CMK (cell line): ENCODE measurements around the gene LOXL1.

Experiments used
- DNase-seq: peaks from one replicate; pipeline ENCODE4 v3.0.0-alpha.2; 2010; ENCODE audit warnings: low read depth

The LOXL1 gene

GRCh38 chr15:73900095-73900712 is 26.1 kb upstream of the LOXL1 start:
- DNase-seq = no peak

GRCh38 chr15:73901126-73901810 is 25.0 kb upstream of the LOXL1 start:
- no peak for DNase-seq

- DNase-seq = no peak
Measured at GRCh38 chr15:73902121-73903020, 23.9 kb upstream of the LOXL1 start.

- DNase-seq = no peak
Measured at GRCh38 chr15:73904026-73904815, 22.0 kb upstream of the LOXL1 start.

- DNase-seq = no peak
Measured at GRCh38 chr15:73905225-73905827, 20.9 kb upstream of the LOXL1 start.

- DNase-seq = no peak
Measured at GRCh38 chr15:73906346-73907034, 19.8 kb upstream of the LOXL1 start.

- no peak for DNase-seq
Measured at GRCh38 chr15:73907035-73907408, 19.2 kb upstream of the LOXL1 start.

- DNase-seq = no peak
Measured at GRCh38 chr15:73908030-73908821, 18.0 kb upstream of the LOXL1 start.

GRCh38 chr15:73908822-73909122 is 17.5 kb upstream of the LOXL1 start:
- no peak for DNase-seq

GRCh38 chr15:73909651-73910050 is 16.6 kb upstream of the LOXL1 start:
- DNase-seq = no peak

GRCh38 chr15:73910522-73911303 is 15.5 kb upstream of the LOXL1 start:
- DNase-seq = no peak

- no peak for DNase-seq
Measured at GRCh38 chr15:73912030-73912596, 14.1 kb upstream of the LOXL1 start.

GRCh38 chr15:73914145-73914544 is 12.1 kb upstream of the LOXL1 start:
- peak; percentile 75 for DNase-seq

- no peak for DNase-seq
Measured at GRCh38 chr15:73915082-73915481, 11.2 kb upstream of the LOXL1 start.

GRCh38 chr15:73918784-73919183 is 7.5 kb upstream of the LOXL1 start:
- DNase-seq = no peak

GRCh38 chr15:73919706-73920105 is 6.6 kb upstream of the LOXL1 start:
- no peak for DNase-seq

GRCh38 chr15:73921254-73921925 is 4.9 kb upstream of the LOXL1 start:
- no peak for DNase-seq
